Neural crest cell (in vitro differentiated cells): ENCODE results near the gene TUBA4B. TPM values are rescaled to one million over a fixed set of nuclear protein-coding genes. Genes with fewer than 3 reads are reported as not detected.

Experiments
- DNase-seq: peaks from one replicate; pipeline ENCODE4 v3.0.0; 2021; ENCODE audit warnings: low read depth, mixed read lengths, low spot score
- H3K27ac Mint-ChIP-seq: one replicate; pipeline ENCODE4 v1.8.0; 2021; ENCODE audit warnings: mild to moderate bottlenecking, mixed read lengths; ENCODE audit not compliant: unreplicated experiment
- H3K27me3 Mint-ChIP-seq: 2 replicates; pipeline ENCODE4 v1.8.0; 2021; ENCODE audit warnings: low read depth, mild to moderate bottlenecking, mixed read lengths
- H3K36me3 Mint-ChIP-seq: 2 replicates; pipeline ENCODE4 v1.8.0; 2021; ENCODE audit warnings: low read depth, mild to moderate bottlenecking, mixed read lengths
- H3K4me1 Mint-ChIP-seq: 2 replicates; pipeline ENCODE4 v1.8.0; 2021; ENCODE audit warnings: mixed read lengths
- H3K4me3 Mint-ChIP-seq: one replicate; pipeline ENCODE4 v1.8.0; 2021; ENCODE audit warnings: mild to moderate bottlenecking, mixed read lengths
- H3K9me3 Mint-ChIP-seq: 2 replicates; pipeline ENCODE4 v1.8.0; 2021; ENCODE audit warnings: mixed read lengths
- CTCF ChIP-seq: fragments of 200-600 bp; sonication (generic); conservative IDR thresholded peaks from 2 replicates; pipeline ENCODE4 v1.5.0; 2021; ENCODE audit warnings: antibody characterized with exemption, mild to moderate bottlenecking
- total RNA-seq: library from RNA; stranded (reverse); gene quantifications from 2 replicates; pipeline ENCODE4 v1.2.1, GENCODE V29; 2021

Gene TUBA4B
- total RNA-seq, 1 donor from 2014 or later: not detected

GRCh38 chr2:219215871-219216534 is 37.0 kb upstream of the TUBA4B start:
- DNase-seq: no peak
- no peaks in the 10 kb centered on the region for H3K27me3 Mint-ChIP-seq
- peaks cover 2% of the 10 kb centered on the region for H3K36me3 Mint-ChIP-seq
- H3K27ac Mint-ChIP-seq: peak overlapping the region; percentile 88
- TF ChIP-seq CTCF: no peak
- no peaks in the 10 kb centered on the region for H3K9me3 Mint-ChIP-seq
- H3K4me3 Mint-ChIP-seq: no peak overlapping the region
- H3K4me1 Mint-ChIP-seq: peaks cover 19% of the 10 kb centered on the region

GRCh38 chr2:219216535-219216915 is 36.5 kb upstream of the TUBA4B start:
- DNase-seq: no peak
- H3K36me3 Mint-ChIP-seq: peaks cover 2% of the 10 kb centered on the region
- no peaks in the 10 kb centered on the region for H3K27me3 Mint-ChIP-seq
- H3K4me1 Mint-ChIP-seq: peaks cover 19% of the 10 kb centered on the region
- TF ChIP-seq CTCF: no peak
- no peaks in the 10 kb centered on the region for H3K9me3 Mint-ChIP-seq
- no peak overlapping the region for H3K27ac Mint-ChIP-seq
- H3K4me3 Mint-ChIP-seq: peak overlapping the region; percentile 56

- Mint-ChIP-seq H3K36me3 (peaks cover 2% of the 10 kb centered on the region), H3K4me1 (peaks cover 19% of the 10 kb centered on the region), H3K27ac (peak overlapping the region; percentile 97), H3K9me3 (no peaks in the 10 kb centered on the region), H3K27me3 (no peaks in the 10 kb centered on the region), H3K4me3 (peak overlapping the region; percentile 97)
- TF ChIP-seq CTCF: no peak
- no peak for DNase-seq
Observed at GRCh38 chr2:219218217-219218731, 34.8 kb upstream of the TUBA4B start.

- Mint-ChIP-seq H3K9me3 (no peaks in the 10 kb centered on the region), H3K4me3 (peak within 1 kb of the TSS; percentile 97), H3K27me3 (no peaks in the 10 kb centered on the region), H3K4me1 (peaks cover 19% of the 10 kb centered on the region), H3K27ac (peak within 1 kb of the TSS; percentile 97), H3K36me3 (peaks cover 5% of the 10 kb centered on the region)
- TF ChIP-seq CTCF: no peak
- peak; percentile 92 for DNase-seq
Observed at GRCh38 chr2:219218732-219219701, 34.0 kb upstream of the TUBA4B start, which contains the start of gene ABCB6. Gene ABCB6 (minus strand): TSS chr2:219218958. CDS start chr2:219218673, 285 bp downstream.

GRCh38 chr2:219219784-219220532 is 33.1 kb upstream of the TUBA4B start:
- no peaks in the 10 kb centered on the region for H3K27me3 Mint-ChIP-seq
- H3K9me3 Mint-ChIP-seq: no peaks in the 10 kb centered on the region
- no peak overlapping the region for H3K27ac Mint-ChIP-seq
- H3K4me3 Mint-ChIP-seq: peak overlapping the region; percentile 83
- H3K4me1 Mint-ChIP-seq: peaks cover 19% of the 10 kb centered on the region
- H3K36me3 Mint-ChIP-seq: peaks cover 5% of the 10 kb centered on the region
- TF ChIP-seq CTCF: no peak
- DNase-seq: no peak
